DMS79 treated with DMSO at 0.1 percent for 48 hours (cell line): Measurements from ENCODE around the gene CNTNAP1.
A peak's percentile ranks its signal among the peaks of the same experiment; 100 is the strongest.

Experiments
- DNase-seq: peaks from one replicate; lab custom pipeline; 2025; lab: John Stamatoyannopoulos, UW

CNTNAP1 gene

DNA sequence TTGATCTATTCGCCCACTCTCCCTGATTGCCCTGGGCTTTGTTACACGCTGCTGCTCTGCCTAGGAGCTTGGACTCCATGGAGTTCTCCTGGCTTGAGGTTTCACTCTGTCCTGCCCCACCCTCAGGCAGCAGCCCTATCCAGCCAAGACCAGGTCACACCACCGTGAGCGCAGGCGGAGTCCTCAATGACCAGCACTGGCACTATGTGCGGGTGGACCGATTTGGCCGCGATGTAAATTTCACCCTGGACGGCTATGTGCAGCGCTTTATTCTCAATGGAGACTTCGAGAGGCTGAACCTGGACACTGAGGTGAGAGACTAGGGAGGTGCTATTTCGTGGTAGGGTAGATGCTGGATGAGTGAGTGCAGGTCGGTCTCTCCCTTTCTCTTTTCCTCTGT, 3.5 kb downstream of the CNTNAP1 start:
- DNase-seq = no peak

DNA sequence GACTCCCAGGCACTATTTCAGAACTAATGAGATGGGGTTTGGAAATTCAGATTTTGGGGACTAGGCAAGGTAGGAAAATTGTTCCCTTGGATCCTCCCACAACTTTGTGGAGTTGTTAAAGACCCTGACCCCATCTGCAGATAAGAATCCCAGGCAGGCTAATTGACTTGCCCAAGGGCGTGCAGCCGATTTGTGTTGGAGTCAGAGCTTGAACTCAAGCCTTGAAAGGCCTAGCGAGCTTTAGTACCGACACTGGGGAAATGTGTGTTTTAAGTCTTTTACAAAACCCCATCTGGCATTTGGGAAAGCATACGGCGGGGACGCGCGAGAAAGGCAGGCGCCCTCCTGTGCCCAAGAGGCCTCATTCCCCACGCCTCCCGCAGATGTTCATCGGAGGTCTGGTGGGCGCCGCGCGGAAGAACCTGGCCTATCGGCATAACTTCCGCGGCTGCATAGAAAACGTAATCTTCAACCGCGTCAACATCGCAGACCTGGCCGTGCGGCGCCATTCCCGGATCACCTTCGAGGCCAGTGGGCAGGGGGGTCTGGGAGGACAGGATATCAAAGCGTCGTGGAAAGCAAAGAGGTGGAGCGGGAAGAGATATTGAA, 4.3 kb downstream of the CNTNAP1 start:
- DNase-seq = no peak

DNA sequence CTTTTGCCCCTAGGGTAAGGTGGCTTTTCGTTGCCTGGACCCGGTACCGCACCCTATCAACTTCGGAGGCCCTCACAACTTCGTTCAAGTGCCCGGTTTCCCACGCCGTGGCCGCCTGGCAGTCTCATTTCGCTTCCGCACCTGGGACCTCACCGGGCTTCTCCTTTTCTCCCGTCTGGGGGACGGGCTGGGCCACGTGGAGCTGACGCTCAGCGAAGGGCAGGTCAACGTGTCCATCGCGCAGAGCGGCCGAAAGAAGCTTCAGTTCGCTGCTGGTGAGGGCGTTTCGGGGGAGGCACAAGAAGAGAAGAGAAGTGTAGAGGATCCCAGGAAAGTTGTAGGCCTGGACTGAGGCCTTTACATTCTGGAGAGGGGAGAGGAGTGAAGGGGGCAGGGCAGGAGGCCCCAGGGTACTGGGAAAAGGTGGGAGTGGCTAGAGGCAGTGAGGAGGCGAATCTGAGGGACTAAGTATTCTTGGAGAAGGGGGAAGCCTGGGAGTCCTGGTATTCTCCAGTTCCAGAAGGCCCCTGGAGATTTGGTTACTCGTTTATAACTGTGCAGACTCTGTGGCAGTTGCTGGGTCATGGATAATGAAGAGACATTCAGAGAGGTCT, 5.5 kb downstream of the CNTNAP1 start:
- no peak for DNase-seq

DNA sequence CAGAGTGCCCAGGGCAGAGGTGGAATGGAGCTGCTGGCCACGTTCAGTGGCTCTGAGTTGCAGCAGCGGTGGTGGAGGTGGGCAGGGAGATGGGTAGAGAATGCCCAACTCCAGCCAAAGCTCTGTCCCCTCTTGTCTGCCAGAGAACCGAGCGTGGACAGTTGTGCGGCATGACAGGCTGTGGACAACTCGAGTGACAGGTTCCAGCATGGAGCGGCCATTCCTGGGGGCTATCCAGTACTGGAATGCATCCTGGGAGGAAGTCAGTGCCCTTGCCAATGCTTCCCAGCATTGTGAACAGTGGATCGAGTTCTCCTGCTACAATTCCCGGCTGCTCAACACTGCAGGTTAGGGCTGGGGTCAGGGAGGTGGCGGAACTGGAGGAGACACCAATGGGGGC, 8.3 kb downstream of the CNTNAP1 start:
- no peak for DNase-seq

DNA sequence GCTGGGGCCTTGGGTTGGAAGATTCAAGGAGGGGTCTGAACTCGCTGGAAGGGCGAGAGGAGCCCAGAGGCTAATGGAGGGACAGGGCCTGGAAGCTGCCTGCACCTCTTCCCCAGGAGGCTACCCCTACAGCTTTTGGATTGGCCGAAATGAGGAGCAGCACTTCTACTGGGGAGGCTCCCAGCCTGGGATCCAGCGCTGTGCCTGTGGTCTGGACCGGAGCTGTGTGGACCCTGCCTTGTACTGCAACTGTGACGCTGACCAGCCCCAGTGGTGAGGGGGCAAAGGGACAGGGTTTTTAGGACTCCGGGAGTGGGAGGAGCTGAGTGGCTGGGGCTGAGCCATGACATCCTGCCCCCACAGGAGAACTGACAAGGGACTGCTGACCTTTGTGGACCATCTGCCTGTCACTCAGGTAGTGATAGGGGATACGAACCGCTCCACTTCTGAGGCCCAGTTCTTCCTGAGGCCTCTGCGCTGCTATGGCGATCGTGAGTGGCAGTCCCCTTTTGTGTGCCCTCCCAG, 8.8 kb downstream of the CNTNAP1 start:
- no peak for DNase-seq

DNA sequence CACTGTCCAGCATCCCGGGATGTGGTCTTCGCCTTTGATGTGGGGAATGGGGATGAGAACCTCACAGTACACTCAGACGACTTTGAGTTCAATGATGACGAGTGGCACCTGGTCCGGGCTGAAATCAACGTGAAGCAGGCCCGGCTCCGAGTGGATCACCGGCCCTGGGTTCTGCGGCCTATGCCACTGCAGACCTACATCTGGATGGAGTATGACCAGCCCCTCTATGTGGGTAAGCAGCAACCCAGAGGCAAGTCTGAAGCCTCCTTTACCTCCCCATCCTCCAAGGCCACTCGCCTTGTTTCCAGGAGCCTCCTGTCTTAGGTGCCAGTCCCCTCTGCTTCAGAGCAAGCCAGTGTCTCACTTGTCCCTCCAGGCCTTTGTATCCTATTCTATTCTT, 10.2 kb downstream of the CNTNAP1 start:
- DNase-seq = no peak

DNA sequence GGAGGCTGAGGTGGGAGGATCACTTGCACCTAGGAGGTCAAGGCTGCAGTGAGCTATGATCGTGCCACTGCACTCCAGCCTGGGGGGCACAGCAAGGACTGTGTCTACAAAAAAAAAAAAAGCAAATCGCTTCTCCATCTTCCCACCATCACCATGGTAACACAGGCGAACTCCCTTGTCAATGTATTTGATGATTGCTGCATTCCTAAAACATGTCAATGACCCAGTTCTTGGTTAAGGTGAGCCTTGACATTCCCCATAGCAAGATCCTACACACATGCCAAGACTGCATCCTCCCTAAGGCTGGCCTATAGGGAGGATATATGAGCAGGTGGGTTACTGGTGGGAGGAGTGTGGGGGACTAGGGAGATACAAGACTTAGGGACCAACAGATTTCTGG, 12.2 kb downstream of the CNTNAP1 start:
- DNase-seq = no peak

DNA sequence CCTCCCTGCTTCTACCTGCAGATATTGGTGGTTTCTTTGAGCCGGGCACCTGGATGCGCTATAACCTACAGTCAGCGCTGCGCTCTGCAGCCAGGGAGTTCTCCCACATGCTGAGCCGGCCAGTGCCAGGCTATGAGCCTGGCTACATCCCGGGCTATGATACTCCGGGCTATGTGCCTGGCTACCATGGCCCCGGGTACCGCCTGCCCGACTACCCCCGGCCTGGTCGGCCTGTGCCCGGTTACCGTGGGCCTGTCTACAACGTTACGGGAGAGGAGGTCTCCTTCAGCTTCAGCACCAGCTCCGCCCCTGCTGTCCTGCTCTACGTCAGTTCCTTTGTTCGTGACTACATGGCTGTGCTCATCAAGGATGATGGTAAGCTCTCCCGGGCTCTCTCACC, 13.2 kb downstream of the CNTNAP1 start:
- no peak for DNase-seq

DNA sequence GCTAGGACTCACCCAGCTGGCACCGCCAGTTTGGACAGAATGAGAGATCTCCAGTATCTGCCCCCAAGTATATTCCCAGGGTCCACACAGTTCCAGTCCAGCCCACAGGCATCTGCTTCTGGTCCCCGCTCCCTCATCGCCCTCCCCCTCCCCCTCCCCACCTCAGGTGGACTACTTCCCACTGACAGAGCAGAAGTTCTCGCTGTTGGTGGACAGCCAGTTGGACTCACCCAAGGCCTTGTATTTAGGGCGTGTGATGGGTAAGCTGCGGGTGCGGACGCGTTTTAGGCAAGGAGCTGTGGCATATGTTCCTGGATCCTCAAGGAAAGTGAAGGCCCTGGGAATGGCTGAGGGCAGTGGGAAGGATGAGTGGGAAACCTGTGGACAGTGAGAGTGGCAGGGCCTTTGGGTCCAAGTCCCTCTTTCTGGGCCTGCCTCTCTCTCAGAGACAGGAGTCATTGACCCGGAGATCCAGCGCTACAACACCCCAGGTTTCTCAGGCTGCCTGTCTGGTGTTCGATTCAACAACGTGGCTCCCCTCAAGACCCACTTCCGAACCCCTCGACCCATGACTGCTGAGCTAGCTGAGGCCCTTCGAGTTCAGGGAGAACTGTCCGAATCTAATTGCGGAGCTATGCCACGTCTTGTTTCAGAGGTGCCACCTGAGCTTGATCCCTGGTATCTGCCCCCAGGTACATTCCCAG, 14.9 kb downstream of the CNTNAP1 start:
- DNase-seq = no peak

DNA sequence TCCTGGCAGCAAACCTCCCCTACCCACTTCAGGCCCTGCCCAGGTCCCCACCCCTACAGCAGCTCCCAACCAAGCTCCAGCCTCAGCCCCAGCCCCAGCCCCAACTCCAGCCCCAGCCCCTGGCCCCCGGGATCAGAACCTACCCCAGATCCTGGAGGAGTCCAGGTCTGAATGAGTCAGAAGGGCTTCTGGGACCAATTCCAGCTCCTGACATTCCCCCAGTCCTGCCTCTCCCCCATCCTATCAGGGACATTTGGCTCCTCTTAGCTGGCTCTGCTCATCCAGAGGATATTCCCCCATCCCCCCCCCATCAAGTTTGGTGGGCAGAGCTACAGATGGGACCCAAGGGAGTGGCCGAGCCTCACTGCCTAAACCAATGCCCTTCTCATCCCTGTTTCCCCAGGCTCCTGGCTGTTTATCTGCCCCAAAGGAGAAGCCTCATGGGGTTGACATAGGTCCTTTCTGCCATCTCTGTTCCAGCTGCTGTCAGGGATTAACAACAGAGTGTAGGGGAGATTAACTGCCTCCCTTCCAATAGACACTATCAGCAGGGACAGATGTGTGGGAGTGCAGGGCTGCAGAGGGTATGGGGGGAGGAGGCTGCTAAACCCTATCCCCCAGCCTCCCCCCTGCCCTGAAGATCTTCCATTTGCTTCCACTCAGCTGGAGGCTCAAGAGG, 16.5 kb downstream of the CNTNAP1 start:
- no peak for DNase-seq

DNA sequence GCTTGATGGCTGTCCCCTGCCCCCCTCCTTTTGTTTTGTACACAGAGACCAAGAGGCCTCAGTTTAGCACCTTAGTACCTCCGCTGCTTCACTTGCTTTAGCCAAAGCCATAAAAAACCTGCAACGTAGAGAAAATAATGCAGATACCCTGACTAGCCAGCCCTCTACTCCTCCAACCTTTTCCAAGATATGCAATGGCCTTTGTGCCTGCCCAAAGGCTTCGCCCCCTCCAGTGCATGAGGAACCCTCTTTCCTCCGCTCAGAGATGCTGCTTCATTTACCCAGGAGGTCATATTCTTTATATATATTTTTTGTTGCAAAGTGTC, 17.0 kb downstream of the CNTNAP1 start:
- peak; percentile 21 for DNase-seq

DNA sequence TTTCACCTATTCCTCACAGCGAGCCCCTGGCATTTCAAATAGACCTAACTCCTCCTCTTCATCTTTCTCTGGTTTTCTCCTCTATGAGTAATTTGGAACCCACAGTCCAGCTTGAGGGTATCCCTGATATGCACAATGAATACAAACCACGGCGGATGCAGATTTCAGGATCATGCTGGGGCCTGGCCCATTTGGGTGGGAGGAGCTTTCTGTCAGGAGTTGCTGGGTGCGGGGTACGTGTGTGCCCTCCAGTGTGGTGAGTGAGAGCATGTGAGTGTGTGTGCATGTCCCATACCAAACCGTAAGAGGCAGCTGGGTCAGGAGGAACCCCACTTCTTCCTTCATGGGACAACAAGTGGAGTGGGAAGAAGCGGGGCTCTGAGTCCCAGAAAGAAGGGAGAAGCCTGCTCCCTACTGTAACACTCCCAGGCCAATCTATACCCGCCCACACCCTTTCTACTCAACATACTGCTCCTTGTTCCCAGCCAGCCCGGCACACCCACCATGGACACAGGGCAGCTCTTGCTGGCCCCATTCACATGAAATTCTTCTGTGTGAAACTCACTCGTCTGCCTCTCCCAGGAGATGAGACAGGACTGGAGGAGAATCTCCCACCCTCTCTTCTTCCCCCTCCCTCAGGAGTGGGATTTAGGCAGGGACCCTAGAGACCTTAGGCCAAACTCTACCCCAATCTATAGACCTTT, 18.4 kb downstream of the CNTNAP1 start:
- DNase-seq = no peak

DNA sequence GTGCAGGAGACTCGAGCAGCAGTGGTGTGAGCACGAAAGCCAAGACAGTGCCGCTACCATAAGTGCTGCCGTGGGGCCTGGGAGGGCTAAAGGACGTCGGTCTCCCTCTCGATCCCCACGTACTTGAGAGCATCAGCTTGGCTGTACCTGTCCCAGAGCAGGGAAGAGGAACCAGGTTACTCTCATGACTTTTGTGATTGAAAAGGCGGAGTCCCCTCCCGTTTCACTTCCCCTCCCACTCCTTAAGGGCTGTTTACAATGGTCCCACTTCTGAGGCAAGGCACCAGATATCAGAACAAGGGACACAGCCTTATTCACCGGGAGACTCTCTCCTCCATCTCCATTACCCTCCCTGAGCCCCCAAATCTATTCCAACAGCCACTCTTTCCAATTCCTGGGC, 20.1 kb downstream of the CNTNAP1 start:
- peak; percentile 21 for DNase-seq

DNA sequence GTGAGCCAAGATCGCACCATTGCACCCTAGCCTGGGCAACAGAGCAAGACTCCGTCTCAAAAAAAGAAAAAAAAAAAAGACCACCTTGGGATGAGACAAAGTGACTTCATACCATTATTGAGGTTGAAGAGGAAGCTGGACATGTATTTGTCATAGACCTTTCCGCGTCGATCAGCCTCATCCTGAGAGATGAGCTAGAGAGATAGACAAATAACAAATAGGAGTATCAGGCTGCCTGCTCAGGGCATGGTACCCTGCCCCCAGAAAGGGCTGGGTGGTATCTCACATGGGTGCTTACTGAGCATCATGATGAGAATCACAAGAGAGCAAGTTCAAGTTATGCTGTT, 22.1 kb downstream of the CNTNAP1 start:
- no peak for DNase-seq

DNA sequence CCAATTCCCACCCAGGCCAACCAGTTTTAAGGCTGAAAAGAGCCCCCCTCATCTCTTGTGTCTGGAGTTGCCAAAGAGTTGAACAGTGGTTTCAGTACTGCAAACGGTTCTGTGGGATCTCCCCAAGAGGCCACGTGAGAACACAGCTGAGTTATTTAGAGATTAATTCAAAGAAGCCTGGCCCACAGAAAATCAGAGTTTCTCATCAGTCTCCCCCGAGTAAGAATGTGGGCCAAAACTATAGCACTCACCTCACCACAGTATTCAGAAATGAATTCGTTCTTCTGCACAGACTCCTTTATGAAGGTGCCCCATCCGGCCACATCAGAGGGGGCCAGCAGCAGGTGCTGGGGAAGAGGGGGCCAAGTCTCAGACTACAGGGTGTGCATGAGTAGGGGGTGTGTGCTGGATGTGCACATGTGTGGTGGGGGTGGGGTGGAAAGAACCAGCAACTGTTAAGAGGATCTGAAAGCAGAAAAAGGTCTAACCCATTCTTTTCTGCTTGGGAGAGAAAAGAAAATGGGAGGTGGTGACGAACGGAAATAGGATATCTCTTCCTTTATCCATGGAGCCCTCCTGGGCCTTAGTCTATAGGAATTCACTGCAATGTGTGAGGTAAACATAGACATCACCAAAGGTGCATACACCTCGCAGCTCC, 22.6 kb downstream of the CNTNAP1 start:
- no peak for DNase-seq

DNA sequence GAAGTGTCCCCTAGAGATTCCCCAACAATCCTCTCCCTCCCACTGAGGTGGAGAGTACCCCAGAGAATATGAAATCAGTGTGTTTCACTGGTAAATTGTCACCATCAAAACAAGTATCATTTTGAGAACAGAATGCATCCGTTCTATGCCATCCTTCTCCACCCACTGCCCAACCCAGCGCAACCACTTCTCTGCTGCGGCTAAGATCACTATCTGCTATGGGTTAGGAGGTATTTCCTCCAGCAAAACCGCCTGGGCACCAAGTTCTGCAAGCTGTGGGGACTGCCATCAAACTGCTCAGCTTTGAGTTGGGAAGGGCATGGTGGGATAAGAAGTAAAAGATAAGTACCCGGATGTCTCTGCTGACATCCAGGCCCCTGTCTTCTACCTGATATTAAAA, 24.4 kb downstream of the CNTNAP1 start:
- DNase-seq = no peak

DNA sequence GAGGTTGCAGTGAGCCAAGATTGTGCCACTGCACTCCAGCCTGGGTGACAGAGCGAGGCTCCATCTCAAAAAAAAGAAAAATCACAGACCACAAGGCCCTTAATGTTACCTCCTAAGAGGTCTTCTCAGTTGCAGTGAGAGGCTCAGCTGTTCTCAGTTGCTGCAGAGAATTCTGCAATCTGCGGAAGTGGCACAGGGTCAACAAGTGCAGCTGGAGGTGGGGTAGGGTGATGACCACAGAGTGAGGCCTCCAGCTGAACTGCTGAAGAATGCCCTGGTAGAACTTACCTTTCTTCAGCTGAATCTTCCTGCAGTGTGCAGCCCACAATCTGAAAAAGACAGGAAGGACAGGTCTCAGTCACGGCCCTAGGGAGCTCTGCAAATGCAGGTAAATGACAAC, 26.3 kb downstream of the CNTNAP1 start:
- no peak for DNase-seq

DNA sequence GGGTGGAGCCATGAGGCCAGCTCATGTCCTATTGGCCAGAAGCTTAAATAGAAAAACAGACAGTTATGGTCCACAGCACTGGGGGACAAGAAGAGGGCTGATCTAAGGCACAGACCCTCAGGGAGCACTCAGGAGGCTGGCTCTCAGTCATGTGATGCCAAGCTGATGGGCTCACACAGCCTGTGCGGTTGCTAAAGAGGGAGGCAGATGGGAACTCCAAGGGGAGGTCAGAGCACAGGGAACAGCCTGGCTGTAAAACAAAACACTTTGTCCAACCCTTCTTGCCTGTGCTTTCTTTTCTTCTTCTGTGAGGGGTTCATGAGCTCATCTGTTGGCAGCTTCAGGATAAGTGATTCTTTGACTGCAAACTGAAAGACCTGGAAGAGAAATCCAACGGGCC, 27.2 kb downstream of the CNTNAP1 start:
- DNase-seq = no peak

DNA sequence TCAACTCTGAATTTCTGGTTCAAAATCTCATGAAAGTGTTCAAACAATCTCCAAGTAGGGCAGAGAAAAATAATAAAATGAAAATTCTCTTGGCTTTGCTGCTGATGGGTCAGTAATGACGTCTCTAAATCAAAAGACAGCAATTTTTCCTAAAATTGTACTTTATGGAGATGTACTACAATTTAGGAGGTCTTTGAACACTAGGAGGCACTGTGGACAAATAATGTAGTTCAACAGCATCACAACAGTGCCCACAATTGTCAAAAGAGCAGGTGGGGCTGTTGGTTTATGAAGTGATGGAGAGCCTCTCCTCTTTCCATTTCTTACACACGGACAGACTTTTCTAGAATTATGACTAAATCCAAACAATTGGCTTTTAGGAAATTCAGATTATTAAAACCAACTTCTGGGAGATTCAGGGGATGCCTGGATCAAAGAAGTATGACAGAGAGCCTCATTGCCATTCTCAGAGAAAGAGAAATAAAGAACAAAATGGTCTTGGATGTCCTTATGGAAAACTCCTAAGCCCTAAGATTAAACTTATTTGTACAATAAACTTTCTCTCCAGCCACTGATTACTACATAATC, 38.8 kb downstream of the CNTNAP1 start:
- DNase-seq = peak; percentile 46

DNA sequence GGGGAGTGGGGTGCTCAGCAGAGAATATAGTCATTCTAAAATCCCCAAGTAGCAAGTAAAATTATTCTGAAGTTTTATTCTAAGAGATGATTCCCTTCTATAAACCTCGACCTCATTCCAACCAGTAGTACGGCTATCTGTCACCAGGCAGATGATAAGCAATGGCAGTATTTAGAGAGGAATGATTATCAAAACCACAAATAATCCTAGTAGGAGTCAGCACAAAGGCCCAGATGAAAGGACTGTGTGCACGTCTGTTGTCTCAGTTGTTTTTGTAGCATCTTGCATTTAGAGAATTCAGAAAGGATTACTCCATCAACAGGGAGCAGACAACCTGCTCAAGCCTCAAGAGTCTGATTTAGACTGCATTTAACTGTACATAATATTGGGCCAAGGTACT, 41.3 kb downstream of the CNTNAP1 start:
- DNase-seq = no peak

DNA sequence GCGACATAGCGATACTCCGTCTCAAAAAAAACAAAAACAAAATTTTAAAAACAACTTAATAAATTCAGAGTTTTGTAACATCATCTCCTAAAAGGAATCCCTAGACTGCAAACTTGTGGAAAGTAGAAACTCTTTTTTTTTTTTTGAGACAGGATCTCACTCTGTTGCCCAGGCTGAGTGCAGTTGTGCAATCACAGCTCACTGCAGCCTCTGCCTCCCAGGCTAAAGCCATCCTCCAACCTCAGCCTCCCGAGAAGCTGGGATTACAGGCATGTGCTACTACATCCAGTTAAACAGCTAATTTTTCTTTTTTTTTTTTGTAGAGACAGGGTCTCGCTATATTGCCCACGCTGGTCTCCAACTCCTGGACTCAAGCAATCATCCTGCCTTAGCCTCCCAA, 42.8 kb downstream of the CNTNAP1 start:
- no peak for DNase-seq

DNA sequence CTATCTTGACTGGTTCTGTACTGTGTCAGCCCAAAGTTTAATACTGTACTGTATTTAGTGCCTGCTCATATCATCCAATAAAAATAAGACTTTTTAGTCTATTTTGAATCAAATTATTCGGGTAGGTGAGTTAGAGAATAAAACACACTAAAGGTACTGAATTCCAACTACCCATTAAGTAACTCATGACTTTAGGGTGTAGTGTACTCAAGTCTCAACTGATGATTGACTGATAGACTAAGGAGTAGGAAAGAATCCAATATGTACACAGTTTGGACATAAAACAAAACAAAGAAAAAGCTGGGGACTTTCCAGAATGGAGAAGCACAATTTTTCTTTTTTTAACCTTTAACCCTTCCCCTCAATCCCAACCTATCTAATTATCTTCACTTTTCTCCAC, 58.4 kb downstream of the CNTNAP1 start:
- DNase-seq = no peak
